ENCODE data around the gene KIF22.
A peak's percentile ranks its signal among the peaks of the same experiment; 100 is the strongest.
"Not testable (repeated sequence)": the region's sequence is repeated elsewhere in the genome, so short reads cannot be mapped to it uniquely, and the experiment has no call there.

Gene KIF22

DNA sequence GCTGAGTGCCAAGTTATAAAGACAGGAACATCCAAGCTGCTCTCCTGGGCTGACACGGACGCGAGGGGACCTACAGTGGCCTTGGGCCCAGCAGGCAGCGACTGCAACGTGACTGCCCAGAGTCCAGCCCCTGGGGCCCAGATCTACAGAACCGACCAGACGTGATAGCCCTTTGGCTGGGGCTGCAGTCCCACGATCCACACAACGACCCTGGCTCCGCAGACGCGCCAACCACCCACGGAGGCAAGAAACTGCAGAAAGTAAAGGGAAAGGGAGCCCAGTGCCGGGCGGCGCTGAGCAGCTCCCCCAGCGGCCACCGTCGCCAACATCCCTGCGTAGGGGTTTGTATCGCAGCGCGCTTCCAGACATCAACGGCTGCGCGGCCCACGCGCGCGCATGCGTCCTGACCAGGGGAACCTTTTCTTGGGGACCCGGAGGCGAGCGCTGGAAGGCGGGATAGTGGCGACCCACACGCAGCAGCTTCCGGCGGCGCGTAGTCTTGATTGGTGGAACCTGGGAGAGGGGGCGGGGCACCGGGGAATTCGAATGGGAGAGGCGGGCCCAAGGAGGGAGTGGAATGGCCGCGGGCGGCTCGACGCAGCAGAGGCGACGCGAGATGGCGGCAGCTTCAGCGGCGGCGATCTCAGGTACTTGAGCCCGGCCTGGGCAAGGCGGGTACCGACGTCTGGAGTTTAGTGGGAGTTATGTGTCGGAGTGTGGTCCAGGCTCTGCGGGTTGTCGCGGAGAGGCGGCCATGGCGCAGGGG lies at the start of gene KIF22:
Gene KIF22 (plus strand): TSS at position 569 of the 766 bp plus-strand sequence. CDS start 9 bp downstream, at position 578.
- DNase-seq: peak; percentile 100

DNA sequence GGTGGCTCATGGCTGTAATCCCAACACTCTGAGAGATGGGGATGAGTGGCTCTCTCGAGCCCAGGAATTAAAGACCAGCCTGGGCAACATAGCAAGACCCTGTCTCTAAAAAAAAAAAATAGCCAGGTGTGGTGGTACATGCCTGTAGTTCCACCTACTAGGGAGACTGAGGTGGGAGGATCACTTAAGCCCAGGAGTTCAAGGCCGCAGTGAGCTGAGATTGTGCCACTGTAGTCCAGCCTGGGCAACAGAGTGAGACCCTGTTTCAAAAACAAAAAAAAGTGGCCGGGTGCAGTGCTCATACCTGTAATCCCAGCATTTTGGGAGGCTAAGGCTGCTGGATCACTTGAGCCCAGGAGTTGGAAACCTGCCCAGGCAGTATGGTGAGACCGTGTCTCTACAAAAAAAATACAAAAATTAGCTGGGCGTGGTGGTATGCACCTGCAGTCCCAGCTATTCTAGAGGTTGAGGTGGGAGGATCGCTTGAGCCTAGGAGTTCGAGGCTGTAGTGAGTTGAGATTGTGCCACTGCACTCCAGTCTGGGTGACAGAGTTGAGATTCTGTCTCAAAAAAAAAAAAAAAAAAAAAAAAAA lies 47.8 kb upstream of the KIF22 start:
- no peak for DNase-seq

DNA sequence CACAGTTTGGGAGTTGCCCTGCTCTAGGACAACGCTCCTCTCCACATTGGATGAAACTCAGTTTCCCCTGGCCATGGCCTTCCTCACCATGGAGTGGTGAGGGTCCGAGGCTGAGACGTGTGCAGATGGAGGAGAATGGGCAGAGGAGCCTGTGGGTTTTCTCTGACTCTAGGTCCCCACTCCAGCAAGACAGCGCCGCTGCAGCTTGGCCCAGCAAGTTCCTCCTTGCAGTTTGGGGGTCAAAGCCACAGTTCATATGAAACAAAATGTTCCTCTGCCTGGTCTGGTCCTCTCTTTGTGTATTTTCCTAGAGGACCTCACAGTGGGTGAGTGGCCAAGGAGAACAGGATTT lies 47.1 kb upstream of the KIF22 start:
- no peak for DNase-seq

DNA sequence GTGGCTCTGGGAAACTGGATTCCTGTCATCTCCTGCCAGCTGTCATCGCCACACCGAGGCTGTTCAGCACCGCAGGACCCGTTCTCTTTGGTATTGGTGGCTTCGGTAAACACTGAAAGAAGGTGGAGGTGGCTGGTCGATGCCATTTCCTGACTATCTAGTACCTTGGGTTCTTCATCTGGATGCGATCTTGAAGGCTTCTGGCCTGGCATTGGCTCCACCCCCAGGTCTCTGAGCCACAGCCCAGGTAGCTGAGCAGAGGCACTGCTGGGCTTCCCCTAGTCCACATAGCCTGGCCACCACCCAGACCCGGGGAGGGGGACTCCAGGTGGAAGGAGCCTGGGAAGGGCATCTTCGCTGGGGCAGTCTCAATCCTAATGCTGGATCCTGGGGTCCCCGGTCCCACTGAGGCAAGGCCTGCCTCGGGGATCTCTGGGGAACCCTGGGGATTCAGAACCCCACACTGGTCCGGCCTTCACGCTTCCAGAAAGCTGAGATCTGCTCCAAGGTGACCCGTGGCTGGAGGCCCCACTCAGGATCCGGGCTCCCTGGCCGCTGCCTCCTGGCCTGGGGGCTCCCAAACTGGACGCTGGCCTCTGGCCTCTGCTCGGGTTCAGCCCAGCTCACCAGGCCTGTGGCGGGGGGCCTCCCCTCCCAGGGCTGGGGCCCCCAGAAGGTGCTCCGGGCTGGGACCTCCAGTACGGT lies 46.6 kb upstream of the KIF22 start:
- peak; percentile 60 for DNase-seq

DNA sequence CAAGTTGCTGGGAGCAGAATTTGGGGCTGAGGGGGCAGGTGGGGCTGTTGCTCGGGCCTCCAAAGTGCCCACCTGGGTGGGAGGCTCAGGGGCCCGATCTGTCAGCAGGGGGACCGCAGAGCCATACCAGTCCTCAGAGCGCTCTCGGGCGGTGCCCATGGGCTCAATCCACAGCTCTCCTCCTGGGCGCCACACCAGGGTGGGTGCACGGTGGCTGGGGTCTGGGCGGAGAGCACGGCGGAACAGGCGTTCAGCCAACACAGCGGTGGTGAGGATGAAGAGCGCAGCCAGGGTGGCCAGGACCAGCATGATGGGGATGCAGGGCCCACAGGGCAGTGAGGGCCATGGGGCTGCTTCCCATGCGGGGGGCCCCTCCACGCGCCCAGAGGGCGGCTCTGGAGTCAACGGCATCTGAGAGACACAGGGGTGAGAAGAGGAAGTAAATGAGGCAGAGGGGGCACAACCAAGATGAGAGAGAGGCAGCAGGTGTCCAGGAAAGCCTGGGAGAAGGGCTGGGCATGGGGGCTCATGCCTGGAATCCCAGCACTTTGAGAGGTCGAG lies 45.9 kb upstream of the KIF22 start:
- peak; percentile 24 for DNase-seq

DNA sequence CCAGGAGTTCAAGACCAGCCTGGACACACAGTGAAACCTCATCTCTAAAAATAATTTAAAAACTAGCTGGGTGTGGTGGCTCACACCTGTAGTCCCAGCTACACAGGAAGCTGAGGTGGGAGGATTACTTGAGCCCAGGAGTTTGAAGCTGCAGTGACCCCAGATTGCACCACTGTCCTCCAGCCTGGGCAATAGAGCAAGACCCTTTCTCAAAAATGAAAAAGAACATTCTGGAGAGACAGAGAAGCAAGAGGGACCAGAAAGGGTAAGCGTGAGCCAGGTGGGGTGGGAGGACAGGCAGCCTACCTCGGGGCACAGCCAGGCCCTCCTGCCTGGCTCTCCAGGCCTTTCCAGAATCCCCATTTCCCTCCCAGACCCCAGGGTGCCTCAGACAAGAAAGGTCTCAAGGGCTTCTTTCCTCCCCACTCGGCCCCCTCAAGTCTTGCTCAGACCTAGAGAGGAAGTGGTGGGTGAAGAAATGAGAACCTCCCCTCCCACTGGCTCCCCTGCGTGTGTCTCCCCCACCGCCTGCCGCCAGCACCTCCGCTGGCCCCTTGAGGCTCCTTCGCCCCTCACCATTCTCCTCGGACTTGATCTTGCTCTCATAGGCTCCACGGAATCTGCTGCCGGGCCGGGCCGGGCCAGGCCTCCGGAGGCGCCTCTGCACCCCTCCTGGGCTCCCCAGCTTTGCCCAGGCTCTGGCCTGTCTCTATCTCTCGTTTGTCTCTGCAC lies 45.3 kb upstream of the KIF22 start:
- peak; percentile 65 for DNase-seq

DNA sequence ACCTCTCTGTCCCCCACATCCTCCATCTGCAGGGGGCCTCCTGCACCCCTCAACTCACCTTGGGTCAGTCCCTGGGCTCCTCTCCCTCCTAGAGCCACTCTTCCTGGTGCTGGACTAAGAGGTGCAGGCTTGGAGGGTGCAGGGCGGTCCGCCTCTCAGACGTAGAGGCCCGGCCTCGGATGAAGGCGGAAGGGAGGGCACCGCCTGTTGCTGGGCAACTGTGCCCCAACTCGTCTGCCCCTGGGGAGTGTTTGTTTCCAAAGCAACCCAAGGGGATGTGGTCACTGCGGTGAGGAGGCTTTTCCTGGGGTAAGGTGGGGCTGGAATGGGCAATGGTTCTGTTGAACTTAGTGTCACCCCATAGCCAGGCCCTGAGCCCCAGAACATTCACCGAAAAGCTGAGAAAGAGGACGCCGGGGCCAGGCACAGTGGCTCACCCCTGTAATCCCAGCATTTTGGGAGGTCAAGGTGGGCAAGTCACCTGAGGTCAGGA lies 44.7 kb upstream of the KIF22 start, which contains the start of gene C16orf54:
Gene C16orf54 (minus strand): TSS at position 138 of the 493 bp plus-strand sequence. CDS start 1,039 bp downstream, outside the sequence.
- DNase-seq: peak; percentile 92

DNA sequence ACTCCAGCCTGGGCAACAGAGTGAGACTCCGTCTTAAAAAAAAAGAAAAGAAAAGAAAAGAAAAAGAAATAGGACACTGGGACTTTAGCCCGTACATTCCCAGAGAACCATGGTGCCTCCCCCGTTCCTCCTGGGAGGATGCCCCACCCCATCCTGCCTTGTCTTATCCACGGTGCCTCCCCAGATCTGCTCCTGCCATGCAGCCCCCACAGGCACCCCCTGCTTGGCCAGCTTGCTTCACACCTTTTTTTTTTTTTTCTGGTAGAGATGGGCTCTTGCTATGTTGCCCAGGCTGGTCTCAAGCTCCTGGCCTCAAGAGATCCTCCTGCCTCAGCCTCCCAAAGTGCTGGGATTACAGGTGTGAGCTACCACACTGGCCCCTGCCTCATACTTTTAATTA lies 44.0 kb upstream of the KIF22 start:
- not testable (repeated sequence) for DNase-seq

DNA sequence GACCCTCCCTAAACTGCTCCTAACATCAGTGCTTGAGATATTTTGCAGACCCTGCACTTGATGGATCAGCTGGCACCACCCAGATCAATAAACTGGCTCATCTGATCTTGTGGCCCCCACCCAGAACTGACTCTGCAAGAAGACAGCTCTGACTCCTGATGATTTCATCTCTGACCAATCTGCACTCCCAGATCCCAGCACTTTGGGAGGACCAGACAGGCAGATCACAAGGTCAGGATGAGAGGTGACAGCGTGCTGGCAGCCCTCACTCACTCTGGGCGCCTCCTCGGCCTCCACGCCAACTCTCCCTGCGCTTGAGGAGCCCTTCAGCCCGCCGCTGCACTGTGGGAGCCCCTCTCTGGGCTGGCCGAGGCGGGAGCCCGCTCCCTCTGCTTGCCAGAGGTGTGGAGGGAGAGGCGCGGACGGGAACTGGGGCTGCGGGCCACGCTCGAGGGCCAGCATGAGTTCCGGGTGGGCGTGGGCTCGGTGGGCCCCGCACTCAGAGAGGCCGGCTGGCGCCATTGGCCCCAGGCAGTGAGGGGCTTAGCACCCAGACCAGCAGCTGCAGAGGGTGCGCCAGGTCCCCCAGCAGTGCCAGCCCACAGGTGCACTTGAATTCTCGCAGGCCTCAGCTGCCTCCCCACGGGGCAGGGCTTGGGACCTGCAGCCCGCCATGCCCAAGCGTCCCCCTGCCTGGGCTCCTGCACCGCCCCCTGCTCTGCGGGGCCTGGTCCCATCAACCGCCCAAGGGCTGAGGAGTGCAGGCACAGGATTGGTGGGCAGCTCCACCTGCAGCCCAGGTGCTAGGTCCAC lies 42.4 kb upstream of the KIF22 start:
- DNase-seq: no peak

DNA sequence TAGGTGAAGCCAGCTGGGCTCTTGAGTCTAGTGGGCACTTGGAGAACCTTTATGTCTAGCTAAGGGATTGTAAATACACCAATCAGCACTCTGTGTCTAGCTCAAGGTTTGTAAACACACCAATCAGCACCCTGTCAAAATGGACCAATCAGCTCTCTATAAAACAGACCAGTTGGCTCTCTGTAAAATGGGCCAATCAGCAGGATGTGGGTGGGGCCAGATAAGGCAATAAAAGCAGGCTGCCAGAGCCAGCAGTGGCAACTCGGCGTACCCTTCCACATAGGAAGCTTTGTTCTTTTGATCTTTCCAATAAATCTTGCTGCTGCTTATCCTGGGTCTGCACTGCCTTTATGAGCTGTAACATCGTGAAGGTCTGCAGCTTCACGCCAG lies 41.8 kb upstream of the KIF22 start:
- not testable (repeated sequence) for DNase-seq

DNA sequence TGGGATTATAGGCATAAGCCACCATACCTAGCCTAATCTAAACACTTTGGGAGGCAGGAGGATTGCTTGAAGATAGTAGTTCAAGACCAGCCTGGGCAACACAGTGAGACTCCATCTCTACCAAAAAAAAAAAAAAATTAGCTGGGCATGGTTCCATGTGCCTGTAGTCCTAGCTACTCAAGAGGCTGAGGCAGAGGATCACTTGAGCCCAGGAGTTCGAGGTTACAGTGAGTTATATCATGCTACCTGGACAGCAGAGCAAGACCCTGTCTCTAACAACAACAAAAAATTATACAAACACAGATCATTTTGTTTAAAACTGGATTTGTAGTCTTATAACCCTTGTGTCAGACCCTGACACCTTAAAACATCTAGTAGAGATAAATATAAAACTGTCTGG lies 37.0 kb upstream of the KIF22 start:
- DNase-seq: no peak

DNA sequence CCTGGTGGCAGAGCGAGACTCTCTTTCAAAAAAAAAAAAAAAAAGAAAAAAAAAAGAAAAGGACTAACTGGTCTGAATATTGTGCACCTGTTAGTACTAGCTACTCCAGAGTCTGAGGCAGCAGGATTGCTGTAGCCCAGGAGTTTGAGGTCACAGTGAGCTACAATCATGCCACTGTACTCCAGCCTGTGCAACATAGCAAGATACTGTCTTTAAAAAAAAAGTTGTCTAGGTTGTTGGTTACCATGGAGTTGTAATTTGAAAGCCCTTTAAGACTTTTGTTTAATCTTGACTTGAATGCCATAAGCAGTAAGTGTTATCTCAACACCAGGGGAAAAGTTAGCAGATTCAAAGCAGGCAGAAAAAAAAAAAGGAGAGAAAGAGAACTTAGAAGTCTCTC lies 33.9 kb upstream of the KIF22 start:
- no peak for DNase-seq

DNA sequence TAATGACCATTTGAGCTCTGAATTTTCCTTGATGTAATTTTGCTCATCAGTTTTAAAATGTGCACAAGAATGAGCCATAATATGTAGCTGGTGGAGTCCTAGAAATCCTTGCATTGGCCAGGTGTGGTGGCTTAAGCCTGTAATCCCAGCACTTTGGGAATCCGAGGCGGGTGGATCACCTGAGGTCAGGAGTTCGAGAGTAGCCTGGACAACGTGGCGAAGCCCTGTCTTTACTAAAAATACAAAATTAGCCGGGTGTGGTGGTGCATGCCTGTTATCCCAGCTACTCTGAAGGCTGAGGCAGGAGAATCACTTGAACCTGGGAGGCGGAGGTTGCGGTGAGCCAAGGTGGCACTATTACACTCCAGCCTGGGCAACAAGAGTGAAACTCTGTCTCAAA lies 33.5 kb upstream of the KIF22 start:
- DNase-seq: not testable (repeated sequence)

DNA sequence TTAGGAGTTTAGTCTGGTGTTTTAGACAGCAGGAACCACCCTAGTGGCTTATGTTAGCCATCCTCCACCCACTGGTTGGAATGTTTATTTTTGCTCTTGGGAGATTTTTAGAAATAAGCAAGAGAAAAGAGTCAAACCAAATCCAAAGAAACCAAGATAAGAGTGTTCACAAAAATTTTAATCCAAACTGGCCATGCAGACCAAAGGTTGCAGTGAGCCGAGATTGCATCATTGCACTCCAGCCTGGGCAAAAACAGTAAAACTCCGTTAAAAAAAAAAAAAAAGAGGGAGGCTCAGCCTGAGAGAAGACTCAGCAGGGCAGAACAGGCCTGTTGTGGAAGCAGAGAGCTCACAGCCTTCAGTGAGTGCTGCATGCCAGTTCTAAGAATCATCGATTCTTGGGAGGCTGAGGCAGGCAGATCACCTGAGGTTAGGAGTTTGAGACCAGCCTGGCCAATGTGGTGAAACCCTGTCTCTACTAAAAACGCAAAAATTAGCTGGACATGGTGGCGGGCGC lies 32.5 kb upstream of the KIF22 start:
- no peak for DNase-seq

DNA sequence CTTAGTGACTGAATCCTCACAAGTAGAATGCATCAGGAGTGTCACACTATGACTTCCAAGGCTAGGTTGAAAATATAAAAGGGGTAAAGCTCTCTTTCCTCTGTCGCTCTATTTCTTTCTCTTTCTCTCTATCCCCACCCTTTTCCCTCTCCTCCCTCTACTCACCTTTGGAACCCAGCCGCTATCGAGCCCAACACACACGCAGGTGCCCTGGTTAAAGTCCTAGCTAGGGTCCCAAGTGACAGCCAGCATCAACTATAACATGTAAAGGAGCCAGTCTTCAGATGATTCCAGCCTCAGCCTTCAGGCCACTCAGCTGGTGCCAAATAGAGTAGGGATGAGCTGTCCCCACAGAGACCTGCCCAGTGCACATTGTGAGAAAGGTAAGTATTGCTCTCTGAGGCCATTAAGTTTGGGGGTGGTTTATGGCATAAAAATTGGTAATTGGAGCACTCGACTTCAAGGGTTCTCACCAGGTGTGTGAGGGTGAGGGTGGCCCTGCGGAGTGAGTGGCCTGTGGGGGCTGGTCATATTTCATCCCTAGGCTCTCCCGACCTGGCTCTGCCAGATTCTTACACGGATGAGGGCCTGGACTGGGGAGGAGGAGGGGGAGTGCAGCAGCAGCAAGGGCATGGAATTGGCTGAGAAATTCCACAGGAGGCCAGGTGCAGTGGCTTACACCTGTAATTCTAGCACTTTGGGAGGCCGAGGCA lies 29.8 kb upstream of the KIF22 start:
- DNase-seq: no peak

DNA sequence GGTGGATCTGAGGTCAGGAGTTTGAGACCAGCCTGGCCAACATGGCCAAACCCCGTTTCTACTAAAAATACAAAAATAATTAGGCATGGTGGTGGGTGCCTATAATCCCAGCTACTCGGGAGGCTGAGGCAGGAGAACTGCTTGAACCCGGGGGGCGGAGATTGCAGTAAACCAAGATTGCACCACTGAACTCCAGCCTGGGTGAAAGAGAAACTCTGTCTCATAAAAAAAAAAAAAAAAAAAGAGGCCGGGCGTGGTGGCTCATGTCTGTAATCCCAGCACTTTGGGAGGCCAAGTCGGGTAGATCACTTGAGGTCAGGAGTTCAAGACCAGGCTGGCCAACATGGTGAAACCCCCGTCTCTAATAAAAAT lies 29.3 kb upstream of the KIF22 start:
- DNase-seq: not testable (repeated sequence)

DNA sequence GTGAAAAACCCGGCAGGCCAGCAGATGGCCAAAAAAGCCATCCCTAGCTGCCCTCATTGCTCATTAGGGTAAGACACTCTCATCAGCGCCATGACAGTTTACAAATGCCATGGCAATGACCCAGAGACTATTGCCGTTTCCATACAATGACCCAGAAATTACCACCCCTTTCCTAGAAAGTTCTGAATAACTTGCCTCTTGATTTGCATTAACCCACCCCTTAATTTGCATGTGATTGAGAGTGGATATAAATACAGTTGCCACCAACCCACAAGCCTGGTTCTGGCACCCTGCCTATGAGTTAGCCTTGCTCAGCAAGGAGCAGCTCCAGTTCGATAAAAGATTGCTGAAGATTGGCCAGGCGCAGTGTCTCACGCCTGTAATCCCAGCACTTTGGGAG lies 28.7 kb upstream of the KIF22 start:
- DNase-seq: no peak

DNA sequence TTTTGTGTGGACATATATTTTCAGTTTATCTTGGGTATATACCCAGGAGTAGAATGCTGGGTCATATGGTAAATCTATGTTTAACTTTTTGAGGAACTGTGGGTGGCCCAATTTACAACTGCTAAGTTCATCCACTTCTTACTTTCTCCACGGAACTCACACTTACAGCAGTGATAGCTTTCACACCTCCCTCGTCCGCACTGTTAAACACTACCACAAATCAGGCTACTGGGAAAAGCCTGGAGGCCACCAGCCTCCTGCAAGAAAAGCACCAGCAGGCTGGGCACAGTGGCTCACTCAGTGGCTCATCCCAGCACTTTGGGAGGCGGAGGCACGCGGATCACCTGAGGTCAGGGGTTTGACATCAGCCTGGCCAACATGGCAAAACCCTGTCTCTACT lies 27.2 kb upstream of the KIF22 start:
- no peak for DNase-seq

DNA sequence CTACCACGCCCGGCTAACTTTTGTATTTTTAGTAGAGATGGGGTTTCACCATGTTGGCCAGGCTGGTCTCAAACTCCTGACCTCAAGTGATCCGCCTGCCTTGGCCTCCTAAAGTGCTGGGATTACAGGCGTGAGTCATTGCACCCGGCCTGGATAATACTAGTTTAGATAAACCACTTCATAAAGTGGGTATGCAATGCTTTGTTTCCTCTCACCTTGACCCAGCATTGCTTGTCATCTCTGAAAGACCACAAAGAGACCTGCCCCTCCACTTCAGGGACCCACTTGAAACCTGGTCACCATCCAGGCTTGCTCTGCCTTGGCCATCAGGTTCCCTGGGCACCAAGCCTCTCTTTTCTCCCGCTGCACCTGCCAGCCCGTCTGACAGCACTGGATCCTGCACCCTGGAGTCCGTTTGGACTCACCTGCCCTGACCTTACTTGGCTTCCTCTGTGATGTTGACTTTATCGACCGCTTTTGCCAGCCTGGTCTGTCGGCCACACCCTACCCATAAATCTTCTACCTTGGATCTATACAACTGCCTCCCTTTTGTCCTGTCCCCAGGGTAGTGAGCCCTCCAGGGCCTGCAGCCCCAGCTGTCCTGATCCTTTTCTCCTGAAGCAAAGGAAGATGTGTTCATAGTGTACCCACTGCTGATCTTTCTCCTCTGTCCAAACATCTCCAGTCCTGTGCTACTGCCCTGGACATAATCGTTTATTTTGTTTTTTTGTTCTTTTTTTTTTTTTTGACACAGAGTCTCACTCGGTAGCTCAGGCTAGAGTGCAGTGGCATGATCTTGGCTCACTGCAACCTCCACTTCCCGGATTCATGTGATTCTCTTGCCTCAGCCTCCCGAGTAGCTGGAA lies 25.2 kb upstream of the KIF22 start:
- no peak for DNase-seq

DNA sequence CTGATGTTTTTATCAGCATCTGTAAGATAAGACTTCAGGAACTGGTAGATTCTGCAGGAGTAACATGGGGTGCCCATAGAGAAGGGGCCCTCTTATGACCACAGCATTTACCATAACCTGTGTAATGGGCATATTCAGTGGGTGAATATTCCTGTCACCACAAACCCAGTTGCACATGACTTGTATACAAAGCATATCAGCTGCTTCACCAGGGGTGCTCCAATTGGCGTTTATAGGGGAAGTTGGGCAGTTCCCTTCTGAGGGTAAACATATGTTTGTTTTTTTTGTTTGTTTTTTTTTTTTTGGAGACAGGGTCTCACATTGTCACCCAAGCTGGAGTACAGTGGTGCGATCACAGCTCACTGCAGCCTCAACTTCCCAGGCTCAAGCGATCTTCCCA lies 24.0 kb upstream of the KIF22 start:
- DNase-seq: no peak

Measured in CD4-positive, alpha-beta T cell treated with Interleukin-6 for 4 hours (primary cell).